ENCODE data around the gene AQP12B. TPM values are rescaled to one million over a fixed set of nuclear protein-coding genes. Genes with fewer than 3 reads are reported as not detected.
"Not testable (repeated sequence)": the region's sequence is repeated elsewhere in the genome, so short reads cannot be mapped to it uniquely, and the experiment has no call there.

AQP12B gene
- total and polyA plus RNA-seq, 9 of the 15 experiments (the other 6 are each of a cell fraction or from before 2014, with no cell fraction given), result not detected

DNA sequence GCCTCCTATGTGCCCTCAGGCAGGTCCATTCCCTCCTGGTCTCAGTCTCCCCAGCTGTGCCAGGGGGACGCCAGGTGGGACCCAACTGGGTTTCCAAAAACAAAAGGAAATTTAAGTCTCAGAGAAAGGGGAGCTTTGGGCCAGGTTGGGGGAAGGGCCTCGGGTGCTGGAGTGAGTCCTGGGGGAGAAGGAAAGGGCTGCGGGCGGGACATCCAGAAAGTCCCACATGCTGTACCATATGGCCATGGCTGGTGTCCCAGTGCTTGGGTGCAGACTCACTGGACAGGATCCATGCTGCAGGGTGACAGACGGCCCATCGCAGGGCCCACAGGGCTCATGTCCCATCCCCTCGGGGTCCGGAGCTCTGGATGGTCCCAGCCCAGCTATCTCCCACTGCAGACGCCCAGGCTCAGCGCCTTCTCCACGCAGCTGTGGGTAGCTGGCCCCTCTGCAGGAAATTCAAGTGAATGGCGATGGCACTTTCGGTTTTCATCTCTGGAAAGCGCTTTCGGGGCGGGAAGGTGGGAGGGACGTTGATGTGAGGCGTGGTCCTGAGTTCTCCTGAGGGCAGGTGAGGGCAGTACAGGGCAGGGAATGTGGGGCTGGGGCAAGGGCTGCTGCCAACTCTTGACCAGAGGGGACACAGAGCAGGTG is 7.9 kb upstream of the AQP12B start:
- FAIRE-seq; H4K20me1 ChIP-seq (replicated peaks; ENCODE audit: control insufficient read depth, insufficient read depth, low read length); H3K9me3 ChIP-seq (replicated peaks; ENCODE audit: control insufficient read depth, insufficient read depth, low read depth, low read length); H3K4me3 ChIP-seq; H3K4me2 ChIP-seq (ENCODE audit: insufficient read depth, low read length); in situ Hi-C loops (cut with MboI); DNase-seq (ENCODE audit: extremely low read depth in 1 of 4, low spot score in 3 of 4); H2AFZ ChIP-seq (ENCODE audit: low read depth, low read length); CTCF ChIA-PET (ENCODE audit: low intra/inter-chr PET ratio); H3K9ac ChIP-seq (ENCODE audit: insufficient read depth in 1 of 2, low read depth in 2 of 2, low read length in 2 of 2); H3K9me1 ChIP-seq (ENCODE audit: control insufficient read depth, insufficient read depth, low read length); ATAC-seq; H3K27ac ChIP-seq (ENCODE audit: extremely low read depth, low read depth, low read length); H3K4me1 ChIP-seq (replicated peaks in 1 of 2; ENCODE audit: control insufficient read depth in 2 of 2, insufficient read depth in 2 of 2, low read length in 2 of 2); H3K79me2 ChIP-seq (ENCODE audit: control insufficient read depth, insufficient read depth, low read length); intact Hi-C loops (cut with micrococcal nuclease); H3K36me3 ChIP-seq (ENCODE audit: control insufficient read depth, insufficient read depth, low read length); BruUV-seq (replicated peaks): not testable (repeated sequence)
- POLR2A ChIA-PET, result interaction anchor here (0.6 kb wide), 1 partner anchor 114 kb away, joined by 3 read pairs; no protein-coding TSS in a partner anchor
- 0% methylated on average over 1 of the region's 18 CpGs for WGBS (ENCODE audit: insufficient coverage, low coverage, missing lambda C conversion rate)
- H3K27me3 ChIP-seq (ENCODE audit: control insufficient read depth in 2 of 2, insufficient read depth in 2 of 2, low read length in 2 of 2), result peaks cover 0 to 25% of the 10 kb centered on the region in 2 experiments; a peak in 3 of 5 replicates

DNA sequence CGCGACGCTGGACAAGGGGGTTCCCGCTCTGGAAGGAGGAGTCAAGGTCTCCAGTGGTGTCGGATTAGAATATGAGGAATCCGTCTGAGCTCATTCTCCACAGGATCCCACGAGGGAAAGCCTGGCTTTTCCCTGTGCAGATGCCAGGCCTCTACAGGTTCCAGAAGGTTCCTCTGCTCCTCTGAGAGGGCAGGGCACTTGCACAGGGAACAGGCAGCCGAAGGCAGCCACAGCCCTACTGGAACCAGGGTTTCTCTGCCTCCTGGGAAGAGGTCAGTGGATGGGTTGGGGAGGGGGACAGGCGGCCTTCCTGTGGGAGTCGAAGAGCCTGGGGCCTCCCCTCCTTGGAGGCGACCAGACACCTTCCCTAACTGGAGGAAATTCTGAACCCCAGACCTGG is 7.3 kb upstream of the AQP12B start:
- ChIA-PET POLR2A (interaction anchor here (0.6 kb wide), 1 partner anchor 114 kb away, joined by 3 read pairs; no protein-coding TSS in a partner anchor), CTCF (ENCODE audit: low intra/inter-chr PET ratio) (no interaction called here)
- WGBS (ENCODE audit: insufficient coverage, low coverage, missing lambda C conversion rate), result 0% methylated on average over 1 of the region's 11 CpGs
- no peak overlapping the region for H3K27ac ChIP-seq (ENCODE audit: extremely low read depth, low read depth, low read length)
- H3K4me3 ChIP-seq, result no peak overlapping the region
- intact Hi-C loops (cut with micrococcal nuclease), result no loop called here
- H3K9ac ChIP-seq (ENCODE audit: insufficient read depth in 1 of 2, low read depth in 2 of 2, low read length in 2 of 2), result no peak overlapping the region
- no TSS peak for BruUV-seq (replicated peaks)
- FAIRE-seq (no peak), ATAC-seq (no peak), DNase-seq (ENCODE audit: extremely low read depth in 1 of 4, low spot score in 3 of 4) (no peak)
- H3K9me1 ChIP-seq (ENCODE audit: control insufficient read depth, insufficient read depth, low read length), result no peaks in the 10 kb centered on the region
- no peaks in the 10 kb centered on the region; the same call in 1 of the 2 replicates for H4K20me1 ChIP-seq (replicated peaks; ENCODE audit: control insufficient read depth, insufficient read depth, low read length)
- H3K4me1 ChIP-seq (replicated peaks in 1 of 2; ENCODE audit: control insufficient read depth in 2 of 2, insufficient read depth in 2 of 2, low read length in 2 of 2), result no peaks in the 10 kb centered on the region
- no peaks in the 10 kb centered on the region for H3K9me3 ChIP-seq (replicated peaks; ENCODE audit: control insufficient read depth, insufficient read depth, low read depth, low read length)
- in situ Hi-C loops (cut with MboI), result no loop called here
- H2AFZ ChIP-seq (ENCODE audit: low read depth, low read length), result no peak overlapping the region
- H3K4me2 ChIP-seq (ENCODE audit: insufficient read depth, low read length), result no peak overlapping the region
- no peaks in the 10 kb centered on the region for H3K79me2 ChIP-seq (ENCODE audit: control insufficient read depth, insufficient read depth, low read length)
- H3K27me3 ChIP-seq (ENCODE audit: control insufficient read depth in 2 of 2, insufficient read depth in 2 of 2, low read length in 2 of 2), result peaks cover 0 to 25% of the 10 kb centered on the region in 2 experiments; a peak in 3 of 5 replicates
- no peaks in the 10 kb centered on the region for H3K36me3 ChIP-seq (ENCODE audit: control insufficient read depth, insufficient read depth, low read length)
- TF ChIP-seq, protein P1, sequence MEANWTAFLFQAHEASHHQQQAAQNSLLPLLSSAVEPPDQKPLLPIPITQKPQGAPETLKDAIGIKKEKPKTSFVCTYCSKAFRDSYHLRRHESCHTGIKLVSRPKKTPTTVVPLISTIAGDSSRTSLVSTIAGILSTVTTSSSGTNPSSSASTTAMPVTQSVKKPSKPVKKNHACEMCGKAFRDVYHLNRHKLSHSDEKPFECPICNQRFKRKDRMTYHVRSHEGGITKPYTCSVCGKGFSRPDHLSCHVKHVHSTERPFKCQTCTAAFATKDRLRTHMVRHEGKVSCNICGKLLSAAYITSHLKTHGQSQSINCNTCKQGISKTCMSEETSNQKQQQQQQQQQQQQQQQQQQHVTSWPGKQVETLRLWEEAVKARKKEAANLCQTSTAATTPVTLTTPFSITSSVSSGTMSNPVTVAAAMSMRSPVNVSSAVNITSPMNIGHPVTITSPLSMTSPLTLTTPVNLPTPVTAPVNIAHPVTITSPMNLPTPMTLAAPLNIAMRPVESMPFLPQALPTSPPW (CRISPR knock-in tag; IDR thresholded peaks at IDR 0.05), result no peak
- TF ChIP-seq PCBP2 (IDR thresholded peaks at IDR 0.05; ENCODE audit: low read depth, low read length, poor library complexity, severe bottlenecking) (no peak), ELF2 (CRISPR knock-in tag; IDR thresholded peaks at IDR 0.05) (no peak), POLR2H (tag; IDR thresholded peaks at IDR 0.05; ENCODE audit: low read depth) (no peak)
- TF ChIP-seq, protein P2, sequence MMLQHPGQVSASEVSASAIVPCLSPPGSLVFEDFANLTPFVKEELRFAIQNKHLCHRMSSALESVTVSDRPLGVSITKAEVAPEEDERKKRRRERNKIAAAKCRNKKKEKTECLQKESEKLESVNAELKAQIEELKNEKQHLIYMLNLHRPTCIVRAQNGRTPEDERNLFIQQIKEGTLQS (IDR thresholded peaks at IDR 0.05), result no peak
- TF ChIP-seq, protein P2 (CRISPR knock-in tag; conservative IDR thresholded peaks at IDR 0.05), result no peak
- TF ChIP-seq, protein P3, sequence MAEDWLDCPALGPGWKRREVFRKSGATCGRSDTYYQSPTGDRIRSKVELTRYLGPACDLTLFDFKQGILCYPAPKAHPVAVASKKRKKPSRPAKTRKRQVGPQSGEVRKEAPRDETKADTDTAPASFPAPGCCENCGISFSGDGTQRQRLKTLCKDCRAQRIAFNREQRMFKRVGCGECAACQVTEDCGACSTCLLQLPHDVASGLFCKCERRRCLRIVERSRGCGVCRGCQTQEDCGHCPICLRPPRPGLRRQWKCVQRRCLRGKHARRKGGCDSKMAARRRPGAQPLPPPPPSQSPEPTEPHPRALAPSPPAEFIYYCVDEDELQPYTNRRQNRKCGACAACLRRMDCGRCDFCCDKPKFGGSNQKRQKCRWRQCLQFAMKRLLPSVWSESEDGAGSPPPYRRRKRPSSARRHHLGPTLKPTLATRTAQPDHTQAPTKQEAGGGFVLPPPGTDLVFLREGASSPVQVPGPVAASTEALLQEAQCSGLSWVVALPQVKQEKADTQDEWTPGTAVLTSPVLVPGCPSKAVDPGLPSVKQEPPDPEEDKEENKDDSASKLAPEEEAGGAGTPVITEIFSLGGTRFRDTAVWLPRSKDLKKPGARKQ (CRISPR knock-in tag; IDR thresholded peaks at IDR 0.05), result no peak
- TF ChIP-seq, protein P4, sequence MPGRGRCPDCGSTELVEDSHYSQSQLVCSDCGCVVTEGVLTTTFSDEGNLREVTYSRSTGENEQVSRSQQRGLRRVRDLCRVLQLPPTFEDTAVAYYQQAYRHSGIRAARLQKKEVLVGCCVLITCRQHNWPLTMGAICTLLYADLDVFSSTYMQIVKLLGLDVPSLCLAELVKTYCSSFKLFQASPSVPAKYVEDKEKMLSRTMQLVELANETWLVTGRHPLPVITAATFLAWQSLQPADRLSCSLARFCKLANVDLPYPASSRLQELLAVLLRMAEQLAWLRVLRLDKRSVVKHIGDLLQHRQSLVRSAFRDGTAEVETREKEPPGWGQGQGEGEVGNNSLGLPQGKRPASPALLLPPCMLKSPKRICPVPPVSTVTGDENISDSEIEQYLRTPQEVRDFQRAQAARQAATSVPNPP (IDR thresholded peaks at IDR 0.05; ENCODE audit: borderline replicate concordance, insufficient read depth, insufficient read length), result no peak
